GM06990 (cell line): Measurements from ENCODE around the gene CCDC59.
"Not testable (repeated sequence)": the region's sequence is repeated elsewhere in the genome, so short reads cannot be mapped to it uniquely, and the experiment has no call there.

Experiments used
- DNase-seq: peaks from one replicate; pipeline ENCODE4 v3.0.0-alpha.2; 2011; ENCODE audit not compliant: insufficient read length; ENCODE audit errors: extremely low read depth
- H3K27me3 ChIP-seq: replicated peaks from 2 replicates; pipeline ENCODE4 v1.6.0; 2011; ENCODE audit warnings: low read length; ENCODE audit not compliant: control insufficient read depth, insufficient read depth
- H3K36me3 ChIP-seq: 2 replicates; pipeline ENCODE4 v1.5.1; 2011; ENCODE audit warnings: low read length; ENCODE audit not compliant: control insufficient read depth, insufficient read depth
- H3K4me3 ChIP-seq: replicated peaks from 2 replicates; pipeline ENCODE4 v1.5.1; 2011; ENCODE audit warnings: low read depth, mild to moderate bottlenecking, control low read depth, low read length
- TF ChIP-seq, protein P1 (sequence below): IDR thresholded peaks from 2 replicates; pipeline ENCODE4 v1.5.1; 2011; ENCODE audit warnings: low read length, control low read depth, mild to moderate bottlenecking, inconsistent platforms; ENCODE audit not compliant: insufficient read depth, poor library complexity, severe bottlenecking

Gene CCDC59

DNA sequence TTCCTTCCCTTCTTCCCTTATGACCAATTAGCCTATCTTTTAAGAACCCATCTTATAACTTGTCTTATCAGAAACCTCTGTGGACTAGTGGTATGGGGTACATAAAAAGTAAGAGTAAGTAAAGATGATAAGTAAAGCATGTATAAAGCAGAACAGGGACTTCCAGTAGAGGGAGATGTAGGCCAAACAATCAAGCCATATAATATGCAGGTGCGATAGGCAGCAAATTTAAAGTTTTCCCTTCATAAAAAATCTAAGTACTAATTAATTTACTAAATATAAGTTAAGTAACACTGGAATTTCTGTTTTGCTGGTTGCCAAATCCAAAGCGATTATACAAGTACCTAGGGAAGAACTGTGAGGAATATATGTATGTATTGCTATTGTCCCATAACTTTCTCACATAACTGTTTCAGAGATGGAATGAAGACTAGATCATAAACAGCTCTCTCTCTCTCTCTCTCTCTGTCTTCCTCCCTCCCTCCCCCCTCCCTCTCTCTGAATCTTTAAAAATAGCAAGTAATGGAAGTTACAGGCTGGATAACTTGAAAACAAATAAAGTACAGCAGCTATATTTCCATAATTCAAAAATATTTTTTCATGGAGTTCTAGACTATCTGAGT lies 25.9 kb upstream of the CCDC59 start:
- no peaks in the 10 kb centered on the region for H3K27me3 ChIP-seq
- no peak overlapping the region for H3K4me3 ChIP-seq
- DNase-seq: no peak
- no peaks in the 10 kb centered on the region for H3K36me3 ChIP-seq
- TF ChIP-seq, protein P1, sequence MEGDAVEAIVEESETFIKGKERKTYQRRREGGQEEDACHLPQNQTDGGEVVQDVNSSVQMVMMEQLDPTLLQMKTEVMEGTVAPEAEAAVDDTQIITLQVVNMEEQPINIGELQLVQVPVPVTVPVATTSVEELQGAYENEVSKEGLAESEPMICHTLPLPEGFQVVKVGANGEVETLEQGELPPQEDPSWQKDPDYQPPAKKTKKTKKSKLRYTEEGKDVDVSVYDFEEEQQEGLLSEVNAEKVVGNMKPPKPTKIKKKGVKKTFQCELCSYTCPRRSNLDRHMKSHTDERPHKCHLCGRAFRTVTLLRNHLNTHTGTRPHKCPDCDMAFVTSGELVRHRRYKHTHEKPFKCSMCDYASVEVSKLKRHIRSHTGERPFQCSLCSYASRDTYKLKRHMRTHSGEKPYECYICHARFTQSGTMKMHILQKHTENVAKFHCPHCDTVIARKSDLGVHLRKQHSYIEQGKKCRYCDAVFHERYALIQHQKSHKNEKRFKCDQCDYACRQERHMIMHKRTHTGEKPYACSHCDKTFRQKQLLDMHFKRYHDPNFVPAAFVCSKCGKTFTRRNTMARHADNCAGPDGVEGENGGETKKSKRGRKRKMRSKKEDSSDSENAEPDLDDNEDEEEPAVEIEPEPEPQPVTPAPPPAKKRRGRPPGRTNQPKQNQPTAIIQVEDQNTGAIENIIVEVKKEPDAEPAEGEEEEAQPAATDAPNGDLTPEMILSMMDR: peak; percentile 41

GRCh38 chr12:82378997-82379396 lies 20.8 kb upstream of the CCDC59 start:
- Histone ChIP-seq H3K27me3 (no peaks in the 10 kb centered on the region), H3K36me3 (no peaks in the 10 kb centered on the region), H3K4me3 (no peak overlapping the region)
- DNase-seq: no peak
- TF ChIP-seq, protein P1: no peak

- Histone ChIP-seq H3K4me3 (no peak overlapping the region), H3K36me3 (no peaks in the 10 kb centered on the region), H3K27me3 (no peaks in the 10 kb centered on the region)
- DNase-seq: no peak
- TF ChIP-seq, protein P1: no peak
Observed at GRCh38 chr12:82375201-82375600, 17.0 kb upstream of the CCDC59 start.

- no peaks in the 10 kb centered on the region for H3K27me3 ChIP-seq
- no peak for DNase-seq
- no peak overlapping the region for H3K4me3 ChIP-seq
- TF ChIP-seq, protein P1: no peak
- H3K36me3 ChIP-seq: no peaks in the 10 kb centered on the region
Observed at GRCh38 chr12:82366197-82366596, 8.0 kb upstream of the CCDC59 start.

DNA sequence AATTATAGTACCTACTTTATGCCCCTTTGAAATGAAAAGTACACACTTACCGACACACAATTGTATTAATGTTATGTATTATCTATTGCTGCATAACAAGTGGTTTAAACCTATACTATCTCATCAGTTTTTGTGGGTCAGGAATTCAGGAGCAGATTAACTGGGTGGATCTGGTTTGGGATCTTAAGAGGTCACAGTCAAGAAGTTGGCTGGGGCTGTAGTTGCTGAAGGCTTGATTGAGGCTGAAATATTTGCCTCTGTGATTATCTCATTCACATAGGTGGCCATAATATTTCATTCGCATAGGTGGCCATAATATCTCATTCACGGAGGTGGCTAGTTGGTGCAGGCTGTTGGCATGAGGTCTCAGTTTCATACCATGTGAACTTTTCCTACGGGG lies 5.8 kb upstream of the CCDC59 start:
- no peak overlapping the region for H3K4me3 ChIP-seq
- TF ChIP-seq, protein P1: no peak
- no peak for DNase-seq

GRCh38 chr12:82361461-82361915 lies 3.3 kb upstream of the CCDC59 start:
- DNase-seq: no peak
- Histone ChIP-seq H3K27me3 (no peaks in the 10 kb centered on the region), H3K36me3 (no peaks in the 10 kb centered on the region), H3K4me3 (no peak overlapping the region)
- TF ChIP-seq, protein P1: no peak

More for the DNA sequence above, 5.8 kb upstream of the CCDC59 start:
- no peaks in the 10 kb centered on the region for H3K27me3 ChIP-seq
- H3K36me3 ChIP-seq: no peaks in the 10 kb centered on the region

- not testable (repeated sequence) for H3K4me3 ChIP-seq, H3K36me3 ChIP-seq
Observed at GRCh38 chr12:82360834-82361233, 2.6 kb upstream of the CCDC59 start.

More at GRCh38 chr12:82360834-82361233, 2.6 kb upstream of the CCDC59 start:
- not testable (repeated sequence) for H3K27me3 ChIP-seq, DNase-seq
